Astrocyte (in vitro differentiated cells and primary cell): ENCODE data around the gene ITGB1.

Source experiments
- CTCF ChIP-seq: IDR thresholded peaks from 2 replicates; pipeline ENCODE4 v1.5.1; 2011; ENCODE audit warnings: low read depth, mild to moderate bottlenecking, inconsistent platforms, low read length, moderate library complexity; ENCODE audit not compliant: insufficient read depth
- EZH2 ChIP-seq: IDR thresholded peaks from 2 replicates; pipeline ENCODE4 v1.6.1; 2012; ENCODE audit warnings: mild to moderate bottlenecking, low read length, inconsistent platforms; ENCODE audit not compliant: insufficient read depth

DNA sequence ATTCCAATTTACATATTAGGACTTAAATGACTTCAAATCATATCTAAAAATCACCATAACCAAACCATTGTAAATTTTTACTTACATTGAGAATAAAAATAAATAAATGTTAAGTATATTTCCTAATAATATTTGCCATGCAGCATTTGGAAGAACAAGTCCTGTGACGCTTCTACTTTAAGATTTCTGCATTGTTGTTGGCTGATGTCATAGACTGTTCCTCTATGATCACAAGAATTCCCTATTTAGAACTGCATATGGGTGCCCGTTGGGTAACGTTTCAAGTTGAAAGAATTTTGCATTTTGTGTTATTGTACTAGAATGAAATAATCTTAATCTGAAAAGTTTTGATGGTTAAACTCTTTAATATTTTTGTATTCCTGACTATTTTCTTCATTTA is 5.1 kb upstream of the ITGB1 start:
- TF ChIP-seq CTCF (no peak), EZH2 (no peak)
